PC-9 (cell line): ENCODE measurements around the gene TECPR1. TPM values are rescaled to one million over a fixed set of nuclear protein-coding genes. Genes with fewer than 3 reads are reported as not detected.
"Not testable (repeated sequence)": the region's sequence is repeated elsewhere in the genome, so short reads cannot be mapped to it uniquely, and the experiment has no call there.

ENCODE experiments used
- BruUV-seq: library from RNA; stranded (reverse); fragments of 400-500 nt; replicated peaks from 2 replicates; lab custom pipeline; 2021; lab: Mats Ljungman, UMichigan
- CTCF ChIA-PET: fragments of 300-600 bp; sonication (Branson Sonifier 250); formaldehyde crosslinking; loops from one replicate; lab custom pipeline; 2022; ENCODE audit warnings: antibody characterized with exemption; lab: Charles Lee
- POLR2A ChIA-PET: fragments of 300-600 bp; sonication (Branson Sonifier 250); formaldehyde crosslinking; loops from one replicate; lab custom pipeline; 2022; ENCODE audit warnings: antibody characterized with exemption; ENCODE audit not compliant: unreplicated experiment; lab: Charles Lee
- DNase-seq, 2 experiments: peaks; one replicate each; pipeline versions ENCODE4 v3.0.0 to v3.0.0-alpha.2; 2015 to 2022; ENCODE audit warnings: mixed read lengths in 1 of 2
- H2AFZ ChIP-seq: fragments of 200-600 bp; sonication (generic); 2 replicates; pipeline ENCODE4 v1.8.1; 2017; ENCODE audit warnings: antibody characterized with exemption
- H3F3A ChIP-seq: fragments of 200-600 bp; sonication (generic); 2 replicates; pipeline ENCODE4 v1.8.1; 2017; ENCODE audit warnings: antibody characterized with exemption, mild to moderate bottlenecking, low read depth; ENCODE audit not compliant: insufficient read depth
- H3K27ac ChIP-seq: fragments of 200-600 bp; sonication (generic); 2 replicates; pipeline ENCODE4 v1.6.1; 2016; ENCODE audit warnings: mixed run types
- H3K27me3 ChIP-seq: fragments of 200-600 bp; sonication (generic); 2 replicates; pipeline ENCODE4 v1.6.1; 2016; ENCODE audit warnings: low read depth, mixed run types; ENCODE audit not compliant: insufficient read depth
- H3K36me3 ChIP-seq: fragments of 200-600 bp; sonication (generic); 2 replicates; pipeline ENCODE4 v1.6.1; 2016; ENCODE audit warnings: low read depth, mixed run types
- H3K4me1 ChIP-seq: fragments of 200-600 bp; sonication (generic); replicated peaks from 2 replicates; pipeline ENCODE4 v1.6.1; 2016; ENCODE audit warnings: mixed run types; ENCODE audit not compliant: insufficient read depth
- H3K4me2 ChIP-seq: fragments of 200-600 bp; sonication (generic); 2 replicates; pipeline ENCODE4 v1.6.1; 2017; ENCODE audit warnings: mixed run types
- H3K4me3 ChIP-seq: fragments of 200-600 bp; sonication (generic); 2 replicates; pipeline ENCODE4 v1.6.1; 2016; ENCODE audit warnings: mixed run types
- H3K79me2 ChIP-seq: fragments of 200-600 bp; sonication (generic); 2 replicates; pipeline ENCODE4 v1.6.1; 2017; ENCODE audit warnings: low read depth, mixed run types
- H3K9me2 ChIP-seq: fragments of 200-600 bp; sonication (generic); 2 replicates; pipeline ENCODE4 v1.8.1; 2017; ENCODE audit warnings: mild to moderate bottlenecking; ENCODE audit not compliant: insufficient read depth
- H3K9me3 ChIP-seq: fragments of 200-600 bp; sonication (generic); 2 replicates; pipeline ENCODE4 v1.8.1; 2016; ENCODE audit warnings: low read depth; ENCODE audit not compliant: insufficient read depth
- H4K20me1 ChIP-seq: fragments of 200-600 bp; sonication (generic); 2 replicates; pipeline ENCODE4 v1.8.1; 2017; ENCODE audit not compliant: insufficient read depth
- CTCF ChIP-seq: fragments of 200-600 bp; sonication (generic); conservative IDR thresholded peaks from 2 replicates; pipeline ENCODE4 v1.6.1; 2017; ENCODE audit warnings: mixed run types, antibody characterized with exemption, mild to moderate bottlenecking, moderate library complexity
- EZH2 ChIP-seq: fragments of 200-600 bp; sonication (generic); IDR thresholded peaks from 2 replicates; pipeline ENCODE4 v1.8.0; 2017; ENCODE audit warnings: antibody characterized with exemption, low read depth
- intact Hi-C: fragments of 100-400 bp; cut with micrococcal nuclease; formaldehyde crosslinking; loops from one replicate; pipeline ENCODE4 v1.10.0; 2022; ENCODE audit not compliant: unreplicated experiment
- total RNA-seq: library from RNA; stranded (reverse); gene quantifications from 2 replicates; pipeline ENCODE4 v1.2.3, GENCODE V29; 2021

The TECPR1 gene
- total RNA-seq, 1 experiment from 2014 or later = 22.7 TPM

- Histone ChIP-seq H3K36me3 (no peaks in the 10 kb centered on the region), H3K9me3 (no peaks in the 10 kb centered on the region), H3K4me1 (no peaks in the 10 kb centered on the region), H3K27ac (no peak overlapping the region), H3K4me2 (no peak overlapping the region), H2AFZ (no peak overlapping the region), H3K27me3 (no peaks in the 10 kb centered on the region), H4K20me1 (no peaks in the 10 kb centered on the region), H3K4me3 (no peak overlapping the region), H3K9me2 (no peaks in the 10 kb centered on the region), H3K79me2 (no peaks in the 10 kb centered on the region), H3F3A (peaks cover 9% of the 10 kb centered on the region; the same call in 1 of the 2 replicates)
- POLR2A ChIA-PET = interaction anchor here (0.5 kb wide), 1 partner anchor 55 kb away, joined by 4 read pairs; no protein-coding TSS in a partner anchor
- BruUV-seq = no TSS peak
- CTCF ChIA-PET = no interaction called here
- intact Hi-C loops = no loop called here
- TF ChIP-seq EZH2 (no peak), CTCF (no peak)
- DNase-seq = no peak
Measured at GRCh38 chr7:98222533-98223195, 29.4 kb downstream of the TECPR1 start.

- Histone ChIP-seq H3K9me3 (no peaks in the 10 kb centered on the region), H3K27ac (no peak overlapping the region), H3K4me1 (no peaks in the 10 kb centered on the region), H3K4me3 (no peak overlapping the region), H2AFZ (no peak overlapping the region), H3K36me3 (no peaks in the 10 kb centered on the region), H3F3A (peaks cover 9% of the 10 kb centered on the region; the same call in 1 of the 2 replicates), H3K27me3 (no peaks in the 10 kb centered on the region), H3K4me2 (no peak overlapping the region), H3K79me2 (no peaks in the 10 kb centered on the region), H4K20me1 (no peaks in the 10 kb centered on the region), H3K9me2 (no peaks in the 10 kb centered on the region)
- intact Hi-C loops = no loop called here
- no peak for DNase-seq
- TF ChIP-seq CTCF (no peak), EZH2 (no peak)
- ChIA-PET POLR2A (no interaction called here), CTCF (no interaction called here)
- no TSS peak for BruUV-seq
Measured at GRCh38 chr7:98221611-98222532, 30.2 kb downstream of the TECPR1 start.

- H3K9me3 ChIP-seq, H3K9me2 ChIP-seq, H3K36me3 ChIP-seq, intact Hi-C loops, H2AFZ ChIP-seq, H3K4me1 ChIP-seq, H3F3A ChIP-seq, H3K4me2 ChIP-seq, POLR2A ChIA-PET, H3K4me3 ChIP-seq, CTCF ChIA-PET, H3K27ac ChIP-seq, BruUV-seq, DNase-seq, H4K20me1 ChIP-seq, H3K79me2 ChIP-seq, H3K27me3 ChIP-seq: not testable (repeated sequence)
Measured at GRCh38 chr7:98219382-98219781, 32.6 kb downstream of the TECPR1 start.
